Endothelial cell of umbilical vein (primary cell): ENCODE data around the gene ACSL6. TPM values are rescaled to one million over a fixed set of nuclear protein-coding genes. Genes with fewer than 3 reads are reported as not detected.

Source experiments
- BruUV-seq: library from RNA; stranded (reverse); fragments of 400-500 nt; replicated peaks from 2 replicates; lab custom pipeline; 2021; lab: Mats Ljungman, UMichigan
- CTCF ChIA-PET: fragments of 300-600, 350-600 bp; sonication (Branson Sonifier 250); formaldehyde crosslinking; loops from one replicate; lab custom pipeline; 2021; ENCODE audit warnings: antibody characterized with exemption, inconsistent platforms; lab: Charles Lee
- POLR2A ChIA-PET: fragments of 300-600, 350-600 bp; sonication (Branson Sonifier 250); formaldehyde crosslinking; loops from one replicate; lab custom pipeline; 2021; ENCODE audit warnings: antibody characterized with exemption, inconsistent platforms; lab: Charles Lee
- DNase-seq: peaks from one replicate; pipeline ENCODE4 v3.0.0-alpha.2; 2011; ENCODE audit warnings: low read depth, low spot score
- FAIRE-seq: peaks from 2 replicates; lab custom pipeline; 2011; peaks lifted over from hg19 to GRCh38; lab: Jason Lieb, UNC
- H2AFZ ChIP-seq: 2 replicates; pipeline ENCODE4 v1.6.0; 2012; ENCODE audit warnings: low read depth, low read length, control low read depth, inconsistent platforms
- H3K27ac ChIP-seq: 2 replicates; pipeline ENCODE4 v1.5.1; 2011; ENCODE audit warnings: low read depth, mild to moderate bottlenecking, control low read depth, low read length, moderate library complexity; ENCODE audit not compliant: insufficient read depth
- H3K27me3 ChIP-seq, 2 experiments: 2 replicates each; pipeline versions ENCODE4 v1.6.0 to v1.6.1; 2011; ENCODE audit warnings: low read length in 2 of 2, mixed read lengths in 1 of 2; ENCODE audit not compliant: control insufficient read depth in 2 of 2, insufficient read depth in 2 of 2
- H3K36me3 ChIP-seq, 2 experiments: 2 replicates in 1 of 2; 3 replicates in 1 of 2; pipeline ENCODE4 v1.5.1; 2011; ENCODE audit warnings: low read length in 2 of 2, mild to moderate bottlenecking in 1 of 2, moderate library complexity in 1 of 2; ENCODE audit not compliant: control insufficient read depth in 2 of 2, insufficient read depth in 2 of 2; ENCODE audit errors: extremely low read depth in 1 of 2
- H3K4me1 ChIP-seq: 3 replicates; pipeline ENCODE4 v1.5.1; 2011; ENCODE audit warnings: mild to moderate bottlenecking, low read length; ENCODE audit not compliant: control insufficient read depth, insufficient read depth; ENCODE audit errors: extremely low read depth
- H3K4me2 ChIP-seq: 2 replicates; pipeline ENCODE4 v1.6.1; 2011; ENCODE audit warnings: low read length, control low read depth, mixed read lengths; ENCODE audit not compliant: insufficient read depth
- H3K4me3 ChIP-seq, 3 experiments: fragments of 200-600 bp in 1 of 3; sonication (generic), shearing (Covaris generic) in 1 of 3; replicated peaks in 1 of 3; 2 replicates each; pipeline ENCODE4 v1.5.1; 2011 to 2016; ENCODE audit warnings: control low read depth in 3 of 3, low read length in 3 of 3, mild to moderate bottlenecking in 2 of 3, inconsistent platforms in 1 of 3, low read depth in 1 of 3, moderate library complexity in 1 of 3; ENCODE audit not compliant: insufficient read depth in 1 of 3
- H3K79me2 ChIP-seq: 2 replicates; pipeline ENCODE4 v1.6.0; 2012; ENCODE audit warnings: low read length, inconsistent platforms; ENCODE audit not compliant: control insufficient read depth, insufficient read depth
- H3K9ac ChIP-seq: replicated peaks from 2 replicates; pipeline ENCODE3; 2011; ENCODE audit warnings: low read length, control low read depth; ENCODE audit not compliant: insufficient read depth; ENCODE audit errors: extremely low read depth
- H3K9me1 ChIP-seq: replicated peaks from 3 replicates; pipeline ENCODE4 v1.6.0; 2011; ENCODE audit warnings: mild to moderate bottlenecking, low read length; ENCODE audit not compliant: control insufficient read depth, insufficient read depth; ENCODE audit errors: extremely low read depth
- H3K9me3 ChIP-seq: replicated peaks from 2 replicates; pipeline ENCODE4 v1.5.1; 2012; ENCODE audit warnings: low read length, inconsistent platforms; ENCODE audit not compliant: control insufficient read depth, insufficient read depth
- H4K20me1 ChIP-seq: replicated peaks from 2 replicates; pipeline ENCODE3; 2011; ENCODE audit warnings: mild to moderate bottlenecking, low read length; ENCODE audit not compliant: control insufficient read depth, insufficient read depth; ENCODE audit errors: extremely low read depth
- CTCF ChIP-seq, 2 donors: IDR thresholded peaks; 1 replicate in 1 of 2; 2 replicates in 1 of 2; pipeline ENCODE4 v1.5.1; 2011; ENCODE audit warnings: low read length in 2 of 2, mild to moderate bottlenecking in 2 of 2, moderate library complexity in 2 of 2, control low read depth in 1 of 2, inconsistent platforms in 1 of 2, low read depth in 1 of 2; ENCODE audit not compliant: insufficient read depth in 1 of 2; ENCODE audit errors: extremely low read depth in 1 of 2
- EZH2 ChIP-seq: IDR thresholded peaks from 2 replicates; pipeline ENCODE4 v1.6.1; 2012; ENCODE audit warnings: borderline replicate concordance, low read depth, mild to moderate bottlenecking, moderate library complexity, low read length, inconsistent platforms; ENCODE audit not compliant: severe bottlenecking
- FOS ChIP-seq: IDR thresholded peaks from 2 replicates; pipeline ENCODE4 v1.6.1; 2011; ENCODE audit warnings: mild to moderate bottlenecking, low read length, moderate library complexity, borderline replicate concordance; ENCODE audit not compliant: insufficient read depth
- GATA2 ChIP-seq: IDR thresholded peaks from 2 replicates; pipeline ENCODE4 v1.7.0; 2011; ENCODE audit warnings: low read depth, mild to moderate bottlenecking, moderate library complexity, mixed read lengths, low read length; ENCODE audit not compliant: insufficient read length, insufficient read depth
- JUN ChIP-seq: IDR thresholded peaks from 2 replicates; pipeline ENCODE4 v1.6.1; 2011; ENCODE audit warnings: borderline replicate concordance, low read depth; ENCODE audit not compliant: insufficient read length, insufficient read depth
- MYC ChIP-seq: IDR thresholded peaks from one replicate; pipeline ENCODE4 v1.6.1; 2011; ENCODE audit warnings: mild to moderate bottlenecking, low read depth, low read length
- POLR2A ChIP-seq: IDR thresholded peaks from 2 replicates; pipeline ENCODE4 v1.6.1; 2012; ENCODE audit warnings: low read depth, mild to moderate bottlenecking, control low read depth, low read length
- POLR2AphosphoS5 ChIP-seq: IDR thresholded peaks from 2 replicates; pipeline ENCODE4 v1.6.1; 2012; ENCODE audit warnings: low read depth, mild to moderate bottlenecking, control low read depth, low read length, moderate library complexity; ENCODE audit not compliant: insufficient read depth
- dilution Hi-C: fragments of 300-500 bp; cut with MboI; formaldehyde crosslinking; loops from one replicate; pipeline ENCODE4 v1.15.0; 2019; ENCODE audit warnings: low sequenced_read_pairs; ENCODE audit not compliant: extremely low pct_ligation_motif_present
- intact Hi-C: fragments of 100-400 bp; cut with micrococcal nuclease; formaldehyde crosslinking; loops from one replicate; pipeline ENCODE4 v1.10.0; 2022
- polyA plus RNA-seq, 4 experiments: library from polyadenylated mRNA; depleted of rRNA in 3 of 4; stranded (reverse) in 3 of 4; unstranded in 1 of 4; fragments of >200 nt; gene quantifications; 2 replicates each; pipeline versions ENCODE4 v1.2.1 to v1.2.3, GENCODE V29; 2011 to 2012; ENCODE audit warnings: missing spikeins in 1 of 4
- total RNA-seq: library from RNA; stranded (reverse); gene quantifications from 2 replicates; pipeline ENCODE4 v1.2.3, GENCODE V29; 2021
- TF ChIP-seq, protein P1 (sequence below): IDR thresholded peaks from 2 replicates; pipeline ENCODE4 v1.6.1; 2011; ENCODE audit not compliant: insufficient read depth, insufficient read length

Gene ACSL6
- total and polyA plus RNA-seq, 2 donors (not counting 3 experiments of a cell fraction or from before 2014, with no cell fraction given): not detected

DNA sequence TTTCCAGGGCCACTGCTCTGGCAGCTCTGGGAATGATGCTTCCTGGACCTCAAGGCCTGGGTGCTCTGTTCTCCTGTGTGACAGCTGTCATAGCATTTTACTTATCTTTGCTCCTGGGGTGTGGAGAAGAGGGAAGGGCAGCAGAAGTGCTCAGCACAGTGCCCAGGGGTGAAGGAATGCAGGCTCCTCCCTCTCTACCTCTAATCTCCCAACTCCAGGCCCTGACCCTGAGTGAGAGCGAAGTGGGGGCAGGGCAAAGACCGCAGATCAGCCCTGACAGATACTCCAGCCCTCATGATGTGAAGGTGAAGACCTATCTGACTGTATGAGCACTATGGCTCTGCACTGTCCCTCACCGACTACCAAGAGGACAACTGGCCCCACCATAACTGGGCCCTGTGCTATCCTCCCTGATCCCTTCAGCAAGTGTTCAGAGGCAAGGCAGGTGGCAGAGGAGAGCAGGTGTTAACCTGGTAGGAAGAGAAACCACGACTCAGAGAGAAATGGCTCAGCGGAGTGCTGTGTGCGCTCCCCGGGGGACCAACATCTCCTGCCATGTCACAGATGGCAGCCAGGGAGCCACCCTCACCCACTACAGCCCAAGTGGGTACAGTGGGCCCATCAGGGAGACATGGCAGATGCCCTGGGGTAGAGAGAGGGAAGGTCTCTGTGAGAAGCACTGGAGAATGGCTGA lies 16.8 kb downstream of the ACSL6 start:
- H3K9ac ChIP-seq: no peak overlapping the region
- ChIA-PET CTCF (no interaction called here), POLR2A (no interaction called here)
- DNase-seq (no peak), FAIRE-seq (no peak)
- dilution Hi-C loops (no loop called here), intact Hi-C loops (loop anchor here (5.0 kb wide), 1 partner anchor 197 kb away; the partner anchor contains the start of gene FNIP1)
- H3K4me2 ChIP-seq: no peak overlapping the region
- H4K20me1 ChIP-seq: no peaks in the 10 kb centered on the region
- H3K9me3 ChIP-seq: no peaks in the 10 kb centered on the region
- no peak for TF ChIP-seq CTCF (IDR thresholded peaks at IDR 0.05; ENCODE audit: extremely low read depth in 1 of 2, insufficient read depth in 1 of 2, low read depth in 1 of 2, low read length in 2 of 2)
- no peak for TF ChIP-seq POLR2AphosphoS5
- no peak for TF ChIP-seq JUN
- no peak for TF ChIP-seq EZH2
- no peak for TF ChIP-seq GATA2
- no peak for TF ChIP-seq POLR2A
- no peak for TF ChIP-seq FOS
- TF ChIP-seq, protein P1, sequence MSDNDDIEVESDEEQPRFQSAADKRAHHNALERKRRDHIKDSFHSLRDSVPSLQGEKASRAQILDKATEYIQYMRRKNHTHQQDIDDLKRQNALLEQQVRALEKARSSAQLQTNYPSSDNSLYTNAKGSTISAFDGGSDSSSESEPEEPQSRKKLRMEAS: no peak
- no peak for TF ChIP-seq MYC
- no peak overlapping the region for H2AFZ ChIP-seq
- no peak overlapping the region for H3K4me3 ChIP-seq
- H3K4me1 ChIP-seq: peaks cover 17% of the 10 kb centered on the region
- H3K9me1 ChIP-seq: no peaks in the 10 kb centered on the region
- H3K36me3 ChIP-seq: no peaks in the 10 kb centered on the region
- BruUV-seq: no TSS peak
- H3K79me2 ChIP-seq: no peaks in the 10 kb centered on the region
- no peak overlapping the region for H3K27ac ChIP-seq
- no peaks in the 10 kb centered on the region for H3K27me3 ChIP-seq
